Colonic mucosa (tissue), 4 donors: ENCODE measurements around the gene KRTAP13-1. TPM values are rescaled to one million over a fixed set of nuclear protein-coding genes. Genes with fewer than 3 reads are reported as not detected.

Source experiments
- DNase-seq: peaks from one replicate; pipeline ENCODE4 v3.0.0-alpha.2; 2020
- H3K27ac ChIP-seq: fragments of 200-600 bp; one replicate; pipeline ENCODE4 v1.8.0; 2021
- H3K27me3 ChIP-seq: fragments of 200-600 bp; one replicate; pipeline ENCODE4 v1.8.0; 2021
- H3K36me3 ChIP-seq: fragments of 200-600 bp; one replicate; pipeline ENCODE4 v1.8.0; 2021
- H3K4me1 ChIP-seq: fragments of 200-600 bp; one replicate; pipeline ENCODE4 v1.8.0; 2021; ENCODE audit warnings: mild to moderate bottlenecking
- H3K4me3 ChIP-seq: fragments of 200-600 bp; one replicate; pipeline ENCODE4 v1.8.0; 2021
- H3K9ac ChIP-seq, 2 donors: one replicate each; pipeline ENCODE4 v1.7.0; 2013; ENCODE audit warnings: control low read depth in 2 of 2, low read depth in 2 of 2, low read length in 2 of 2
- H3K9me3 ChIP-seq: fragments of 200-600 bp; one replicate; pipeline ENCODE4 v1.8.0; 2021
- intact Hi-C: fragments of 100-400 bp; cut with DNase I; formaldehyde crosslinking; loops from one replicate; pipeline ENCODE4 v1.14.1; 2022
- total RNA-seq, 2 donors: library from RNA; stranded (reverse); fragmentation: NEBNext Ultra II Directional in 1 of 2; extraction: Animal tissue kit (Norgen Biotek cat#: 25700) in 1 of 2; gene quantifications; one replicate each; pipeline ENCODE4 v1.2.1, GENCODE V29; 2021
- TF ChIP-seq, protein P1 (sequence below): fragments of 200-600 bp; IDR thresholded peaks from one replicate; pipeline ENCODE4 v1.8.0; 2022; ENCODE audit warnings: antibody characterized with exemption, mild to moderate bottlenecking
- donor health status: healthy.
- donor health status: DM: no; HTN: no; CAD: no.
- donor health status: DM: no; HTN: no; CAD: no.

The KRTAP13-1 gene, protein sequence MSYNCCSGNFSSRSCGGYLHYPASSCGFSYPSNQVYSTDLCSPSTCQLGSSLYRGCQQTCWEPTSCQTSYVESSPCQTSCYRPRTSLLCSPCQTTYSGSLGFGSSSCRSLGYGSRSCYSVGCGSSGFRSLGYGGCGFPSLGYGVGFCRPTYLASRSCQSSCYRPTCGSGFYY
- total RNA-seq, result not detected

DNA sequence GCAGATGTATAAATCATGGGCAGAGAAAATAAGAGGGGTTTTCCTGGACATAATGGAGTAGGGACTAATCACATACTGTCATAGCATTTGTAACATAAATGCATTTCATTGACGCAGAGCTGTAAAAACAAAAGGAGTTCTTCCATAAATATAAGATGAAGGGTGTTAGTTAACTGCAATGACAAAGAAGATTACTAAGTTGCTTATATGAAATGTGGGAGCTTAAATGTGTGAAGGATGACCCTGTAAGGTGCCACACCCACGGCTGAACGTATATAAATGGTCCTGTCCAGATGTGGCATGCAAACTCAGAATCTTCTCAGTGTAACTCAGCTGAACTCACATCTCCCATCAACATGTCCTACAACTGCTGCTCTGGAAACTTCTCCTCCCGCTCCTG is at the start of gene KRTAP13-1:
Gene KRTAP13-1, plus strand, starts transcription at position 301 of the 400 bp plus-strand sequence. Its CDS starts 56 bp downstream, at position 357.
- no peaks in the 10 kb centered on the region for H3K27me3 ChIP-seq
- intact Hi-C loops, result no loop called here
- no peak within 1 kb of the TSS for H3K9ac ChIP-seq
- H3K36me3 ChIP-seq, result no peaks in the 10 kb centered on the region
- no peak within 1 kb of the TSS for H3K4me3 ChIP-seq
- no peaks in the 10 kb centered on the region for H3K9me3 ChIP-seq
- DNase-seq, result no peak
- H3K4me1 ChIP-seq, result no peaks in the 10 kb centered on the region
- no peak within 1 kb of the TSS for H3K27ac ChIP-seq
- TF ChIP-seq, protein P1, sequence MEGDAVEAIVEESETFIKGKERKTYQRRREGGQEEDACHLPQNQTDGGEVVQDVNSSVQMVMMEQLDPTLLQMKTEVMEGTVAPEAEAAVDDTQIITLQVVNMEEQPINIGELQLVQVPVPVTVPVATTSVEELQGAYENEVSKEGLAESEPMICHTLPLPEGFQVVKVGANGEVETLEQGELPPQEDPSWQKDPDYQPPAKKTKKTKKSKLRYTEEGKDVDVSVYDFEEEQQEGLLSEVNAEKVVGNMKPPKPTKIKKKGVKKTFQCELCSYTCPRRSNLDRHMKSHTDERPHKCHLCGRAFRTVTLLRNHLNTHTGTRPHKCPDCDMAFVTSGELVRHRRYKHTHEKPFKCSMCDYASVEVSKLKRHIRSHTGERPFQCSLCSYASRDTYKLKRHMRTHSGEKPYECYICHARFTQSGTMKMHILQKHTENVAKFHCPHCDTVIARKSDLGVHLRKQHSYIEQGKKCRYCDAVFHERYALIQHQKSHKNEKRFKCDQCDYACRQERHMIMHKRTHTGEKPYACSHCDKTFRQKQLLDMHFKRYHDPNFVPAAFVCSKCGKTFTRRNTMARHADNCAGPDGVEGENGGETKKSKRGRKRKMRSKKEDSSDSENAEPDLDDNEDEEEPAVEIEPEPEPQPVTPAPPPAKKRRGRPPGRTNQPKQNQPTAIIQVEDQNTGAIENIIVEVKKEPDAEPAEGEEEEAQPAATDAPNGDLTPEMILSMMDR, result no peak

DNA sequence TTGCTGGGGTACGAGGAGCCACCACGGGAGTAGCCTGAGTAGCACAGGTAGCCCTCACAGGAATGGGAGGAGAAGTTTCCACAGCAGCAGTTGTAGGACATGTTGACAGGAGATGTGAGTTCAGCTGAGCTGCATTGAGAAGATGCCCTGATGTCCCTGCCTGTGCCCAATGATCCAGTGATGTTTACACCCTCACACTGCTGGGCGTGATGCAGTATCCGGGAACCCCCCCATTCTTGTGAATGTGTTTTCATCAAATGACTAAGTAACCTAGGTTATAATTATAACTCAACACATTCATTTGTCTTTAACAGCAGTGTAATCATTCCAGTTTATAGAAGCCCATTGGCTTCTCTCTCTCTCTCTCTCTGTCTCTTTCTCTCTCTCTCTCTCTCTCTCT is 47.3 kb upstream of the KRTAP13-1 start, which contains the start of gene KRTAP23-1:
Gene KRTAP23-1, minus strand, starts transcription at position 101 of the 400 bp plus-strand sequence. Its CDS starts 0 bp downstream, at position 101.
- intact Hi-C loops, result no loop called here
- Histone ChIP-seq H3K9ac (no peak within 1 kb of the TSS), H3K36me3 (no peaks in the 10 kb centered on the region), H3K27ac (no peak within 1 kb of the TSS), H3K27me3 (no peaks in the 10 kb centered on the region), H3K4me1 (no peaks in the 10 kb centered on the region), H3K4me3 (no peak within 1 kb of the TSS), H3K9me3 (no peaks in the 10 kb centered on the region)
- DNase-seq, result no peak
- TF ChIP-seq, protein P1, result no peak

DNA sequence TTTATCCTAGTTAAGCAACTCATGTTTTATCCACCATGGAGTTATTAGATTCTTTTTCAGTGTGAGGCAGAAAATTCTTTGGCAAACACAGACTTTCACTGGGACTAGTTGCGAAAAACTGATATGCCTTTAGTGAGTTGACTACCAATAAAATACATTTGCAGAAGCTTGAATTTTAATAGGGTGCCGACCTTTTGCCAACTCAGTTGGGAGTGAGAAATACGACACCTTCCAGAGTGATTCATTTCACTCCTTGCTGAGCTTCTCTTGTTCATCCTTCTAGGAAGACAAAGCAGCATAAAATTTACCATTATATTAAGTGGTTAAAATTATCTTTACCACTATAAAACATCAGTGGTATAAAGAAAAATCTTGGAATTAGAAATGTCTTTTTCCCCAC is 46.3 kb upstream of the KRTAP13-1 start:
- Histone ChIP-seq H3K27ac (no peak overlapping the region), H3K9me3 (no peaks in the 10 kb centered on the region), H3K4me3 (no peak overlapping the region), H3K4me1 (no peaks in the 10 kb centered on the region), H3K27me3 (no peaks in the 10 kb centered on the region), H3K36me3 (no peaks in the 10 kb centered on the region), H3K9ac (no peak overlapping the region)
- intact Hi-C loops, result no loop called here
- TF ChIP-seq, protein P1, result no peak
- DNase-seq, result no peak

DNA sequence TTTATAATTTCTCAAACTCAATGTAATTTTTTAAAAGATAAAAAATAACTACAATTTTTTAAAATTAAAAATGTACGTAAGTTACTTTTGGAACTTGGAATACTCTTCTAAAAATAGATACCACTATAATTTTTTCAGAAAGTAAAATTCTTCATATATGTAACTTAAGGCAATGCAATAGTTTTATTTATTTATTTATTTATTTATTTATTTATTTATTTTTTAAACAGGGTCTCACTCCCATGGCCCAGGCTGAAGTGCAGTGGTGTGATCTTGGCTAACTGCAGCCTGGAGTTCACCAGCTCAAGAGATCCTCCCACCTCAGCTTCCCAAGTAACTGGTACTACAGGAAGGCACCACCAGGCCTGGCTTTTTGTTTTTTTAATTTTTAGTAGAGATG is 44.3 kb upstream of the KRTAP13-1 start:
- H3K27me3 ChIP-seq, result no peaks in the 10 kb centered on the region
- H3K4me3 ChIP-seq, result no peak overlapping the region
- no peak overlapping the region for H3K9ac ChIP-seq
- no peak for DNase-seq
- TF ChIP-seq, protein P1, result no peak
- no peaks in the 10 kb centered on the region for H3K4me1 ChIP-seq
- no peaks in the 10 kb centered on the region for H3K36me3 ChIP-seq
- no peaks in the 10 kb centered on the region for H3K9me3 ChIP-seq
- no peak overlapping the region for H3K27ac ChIP-seq
- intact Hi-C loops, result no loop called here

DNA sequence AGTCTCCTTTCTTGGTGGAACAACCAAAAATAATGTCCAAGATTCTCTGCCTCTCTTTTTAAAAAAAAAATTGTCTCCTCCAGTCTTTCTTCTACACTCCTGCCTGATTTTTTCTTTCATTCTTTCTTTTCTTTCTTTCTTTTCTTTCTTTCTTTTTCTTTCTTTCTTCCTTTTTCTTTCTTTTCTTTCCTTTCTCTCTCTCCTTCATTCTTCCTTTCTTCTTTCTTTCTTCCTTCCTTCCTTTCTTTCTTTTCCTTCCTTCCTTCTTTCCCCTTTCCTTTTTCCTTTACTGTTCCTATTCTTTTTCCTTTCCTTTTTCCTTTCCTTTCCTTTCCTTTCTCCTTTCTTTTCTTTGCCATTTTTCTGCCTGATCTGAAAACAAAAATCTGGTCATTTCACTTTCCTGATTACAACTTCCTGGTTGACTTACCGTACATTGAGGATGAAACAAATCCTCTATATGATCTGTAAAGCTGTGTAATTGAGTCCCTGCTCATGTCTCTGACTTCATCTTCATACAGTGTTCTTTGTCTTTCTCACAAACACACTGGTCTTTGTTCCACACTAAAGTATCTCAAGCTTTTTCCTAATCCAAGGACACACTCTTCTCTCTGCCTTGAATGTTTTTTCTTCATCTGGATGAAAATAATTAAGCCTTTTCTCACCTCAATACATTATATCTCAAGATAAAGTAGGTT is 41.4 kb upstream of the KRTAP13-1 start:
- Histone ChIP-seq H3K27ac (no peak overlapping the region), H3K27me3 (no peaks in the 10 kb centered on the region), H3K9ac (no peak overlapping the region), H3K4me1 (no peaks in the 10 kb centered on the region), H3K36me3 (no peaks in the 10 kb centered on the region), H3K9me3 (no peaks in the 10 kb centered on the region), H3K4me3 (no peak overlapping the region)
- intact Hi-C loops, result no loop called here
- TF ChIP-seq, protein P1, result no peak
- no peak for DNase-seq
